T-cell (primary cell): ENCODE data around the gene HEPN1. TPM values are rescaled to one million over a fixed set of nuclear protein-coding genes. Genes with fewer than 3 reads are reported as not detected.
A peak's percentile ranks its signal among the peaks of the same experiment; 100 is the strongest.

ENCODE experiments used
- ATAC-seq, 4 experiments: fragments of 200-7000 bp in 3 of 4; fragments of 150-1000 bp in 1 of 4; cut with Tn5 transposase; replicated peaks in 1 of 4; 1 replicate in 3 of 4; 2 replicates in 1 of 4; pipeline ENCODE4 v1.10.0; 2021; ENCODE audit warnings: moderate library complexity in 3 of 4, mild to moderate bottlenecking in 2 of 4, moderate number of reproducible peaks in 1 of 4
- CTCF ChIA-PET, 2 donors: fragments of 300-600 bp; sonication (Branson Sonifier 250); formaldehyde crosslinking; loops; one replicate each; lab custom pipeline; 2022; ENCODE audit warnings: antibody characterized with exemption in 2 of 2; lab: Charles Lee
- POLR2A ChIA-PET, 2 donors: fragments of 300-600 bp; sonication (Branson Sonifier 250); formaldehyde crosslinking; loops; one replicate each; lab custom pipeline; 2022; ENCODE audit warnings: antibody characterized with exemption in 2 of 2; lab: Charles Lee
- DNase-seq, 35 experiments: peaks; one replicate each; pipeline versions ENCODE4 v3.0.0 to v3.0.0-alpha.2; 2013 to 2023
- H3K27ac ChIP-seq: one replicate; pipeline ENCODE4 v1.5.1; 2013; ENCODE audit warnings: low read length
- H3K27me3 ChIP-seq, 2 experiments: replicated peaks in 1 of 2; 1 replicate in 1 of 2; 2 replicates in 1 of 2; pipeline versions ENCODE4 v1.6.1 to v1.7.0; 2013; ENCODE audit warnings: low read length in 1 of 2, mixed read lengths in 1 of 2; ENCODE audit not compliant: control insufficient read depth in 2 of 2, insufficient read depth in 2 of 2; ENCODE audit errors: extremely low read depth in 1 of 2
- H3K36me3 ChIP-seq, 2 donors: 1 replicate in 1 of 2; 2 replicates in 1 of 2; pipeline versions ENCODE4 v1.6.1 to v1.7.0; 2013; ENCODE audit warnings: low read length in 1 of 2; ENCODE audit not compliant: control insufficient read depth in 2 of 2, insufficient read depth in 1 of 2; ENCODE audit errors: extremely low read depth in 1 of 2
- H3K4me1 ChIP-seq, 2 experiments: 1 replicate in 1 of 2; 2 replicates in 1 of 2; pipeline versions ENCODE4 v1.6.1 to v1.7.0; 2013; ENCODE audit warnings: low read length in 2 of 2, mixed read lengths in 1 of 2; ENCODE audit not compliant: insufficient read depth in 2 of 2, control insufficient read depth in 1 of 2; ENCODE audit errors: extremely low read depth in 1 of 2
- H3K4me3 ChIP-seq, 2 donors: 1 replicate in 1 of 2; 2 replicates in 1 of 2; pipeline versions ENCODE4 v1.5.1 to v1.7.0; 2013; ENCODE audit warnings: mild to moderate bottlenecking in 2 of 2, low read length in 1 of 2, moderate library complexity in 1 of 2; ENCODE audit not compliant: control insufficient read depth in 1 of 2; ENCODE audit errors: extremely low read depth in 1 of 2
- H3K9me3 ChIP-seq: 2 replicates; pipeline ENCODE4 v1.7.0; 2013
- H3K27ac Mint-ChIP-seq, 2 donors: one replicate each; pipeline ENCODE4 v1.8.0; 2020 to 2021; ENCODE audit warnings: mild to moderate bottlenecking in 2 of 2, mixed read lengths in 2 of 2
- H3K27me3 Mint-ChIP-seq, 2 donors: one replicate each; pipeline ENCODE4 v1.8.0; 2021 to 2022; ENCODE audit warnings: mixed read lengths in 2 of 2
- H3K36me3 Mint-ChIP-seq: one replicate; pipeline ENCODE4 v1.8.0; 2021; ENCODE audit warnings: mixed read lengths
- H3K4me1 Mint-ChIP-seq, 3 donors: one replicate each; pipeline ENCODE4 v1.8.0; 2020 to 2022; ENCODE audit warnings: mixed read lengths in 3 of 3, mild to moderate bottlenecking in 1 of 3
- H3K4me3 Mint-ChIP-seq, 3 donors: one replicate each; pipeline ENCODE4 v1.8.0; 2020 to 2022; ENCODE audit warnings: mild to moderate bottlenecking in 3 of 3, mixed read lengths in 3 of 3, moderate library complexity in 3 of 3
- H3K9me3 Mint-ChIP-seq, 3 donors: one replicate each; pipeline ENCODE4 v1.8.0; 2020 to 2022; ENCODE audit warnings: mixed read lengths in 3 of 3
- WGBS: methylation state at CpG from one replicate; pipeline ENCODE4 v1.1.5; 2013; ENCODE audit warnings: missing lambda C conversion rate; ENCODE audit not compliant: insufficient coverage; 5-methylcytosine and 5-hydroxymethylcytosine counted together
- total RNA-seq, 35 experiments: library from RNA in 6 of 35; stranded (reverse) in 6 of 35; fragments of 120-200 nt in 1 of 35; gene quantifications; one replicate each; pipeline versions ENCODE4 v1.2.1 to v1.2.4 and lab custom pipeline; 2013 to 2026

HEPN1 gene
- total RNA-seq, 5 donors from 2014 or later (not counting 1 experiment from before 2014, with no cell fraction given): not detected

GRCh38 chr11:124920870-124921609 is 2.0 kb downstream of the HEPN1 start:
- POLR2A ChIA-PET: interaction anchor here in 1 of 2 donors (1.0 kb wide), 1 partner anchor 32 kb away, joined by 4 read pairs; no protein-coding TSS in a partner anchor
- 21% methylated on average over 79 of the region's 82 CpGs for WGBS
- Histone ChIP-seq H3K36me3 (no peaks in the 10 kb centered on the region), H3K4me3 (peak overlapping the region; percentile 33 to 56), H3K4me1 (peaks cover 14 to 37% of the 10 kb centered on the region in 2 experiments), H3K9me3 (no peaks in the 10 kb centered on the region), H3K27ac (no peak overlapping the region), H3K27me3 (peaks cover 0 to 7% of the 10 kb centered on the region in 2 experiments)
- DNase-seq (peak; percentile 64 to 89 (median 75)), ATAC-seq (peak; percentile 78 to 86 (median 85))
- Mint-ChIP-seq H3K4me3 (peak overlapping the region; percentile 65 to 75 (median 73)), H3K27me3 (peaks cover under 1 to 3% of the 10 kb centered on the region in 2 donors), H3K9me3 (no peaks in the 10 kb centered on the region), H3K4me1 (peaks cover 24 to 28% (median 25%) of the 10 kb centered on the region in 3 donors), H3K27ac (peak overlapping the region in 1 of 2 donors; percentile 70), H3K36me3 (no peaks in the 10 kb centered on the region)
- CTCF ChIA-PET: no interaction called here

- DNase-seq: no peak
- Mint-ChIP-seq H3K4me3 (peak overlapping the region in 1 of 3 donors; percentile 63), H3K9me3 (no peaks in the 10 kb centered on the region), H3K27me3 (peaks cover 0 to 2% of the 10 kb centered on the region in 2 donors), H3K27ac (peak overlapping the region in 1 of 2 donors; percentile 1), H3K4me1 (peaks cover 24 to 28% (median 25%) of the 10 kb centered on the region in 3 donors), H3K36me3 (no peaks in the 10 kb centered on the region)
- H3K4me3 ChIP-seq: no peak overlapping the region
- H3K27me3 ChIP-seq: peaks cover 0 to 7% of the 10 kb centered on the region in 2 experiments
- CTCF ChIA-PET: no interaction called here
- H3K9me3 ChIP-seq: no peaks in the 10 kb centered on the region
- POLR2A ChIA-PET: interaction anchor here in 1 of 2 donors (0.5 kb wide), 1 partner anchor 1868 kb away, joined by 3 read pairs; no protein-coding TSS in a partner anchor
- no peaks in the 10 kb centered on the region for H3K36me3 ChIP-seq
- H3K4me1 ChIP-seq: peaks cover 14 to 37% of the 10 kb centered on the region in 2 experiments
- WGBS: 90% methylated on average over 1 of the region's 4 CpGs
- no peak for ATAC-seq
- H3K27ac ChIP-seq: no peak overlapping the region
Observed at GRCh38 chr11:124922831-124923230, 3.8 kb downstream of the HEPN1 start.

- Mint-ChIP-seq H3K4me3 (peak overlapping the region in 1 of 3 donors; percentile 63), H3K4me1 (peaks cover 24 to 28% (median 25%) of the 10 kb centered on the region in 3 donors), H3K9me3 (no peaks in the 10 kb centered on the region), H3K36me3 (no peaks in the 10 kb centered on the region), H3K27me3 (peaks cover 0 to 2% of the 10 kb centered on the region in 2 donors), H3K27ac (peak overlapping the region in 1 of 2 donors; percentile 1)
- Histone ChIP-seq H3K27ac (no peak overlapping the region), H3K4me3 (no peak overlapping the region), H3K36me3 (no peaks in the 10 kb centered on the region), H3K27me3 (peaks cover 0 to 7% of the 10 kb centered on the region in 2 experiments), H3K9me3 (no peaks in the 10 kb centered on the region), H3K4me1 (peaks cover 14 to 37% of the 10 kb centered on the region in 2 experiments)
- CTCF ChIA-PET: interaction anchor here in 1 of 2 donors (0.6 kb wide), 1 partner anchor 276 kb away, joined by 3 read pairs; no protein-coding TSS in a partner anchor
- ATAC-seq: peak; percentile 21 to 63 (median 42)
- POLR2A ChIA-PET: interaction anchor here in 1 of 2 donors (0.5 kb wide), 1 partner anchor 1869 kb away, joined by 3 read pairs; no protein-coding TSS in a partner anchor
- peak in 13 of 35 experiments; percentile 6 to 37 (median 13) for DNase-seq
Observed at GRCh38 chr11:124923296-124923695, 4.2 kb downstream of the HEPN1 start.

- no peaks in the 10 kb centered on the region for H3K9me3 ChIP-seq
- 58% methylated on average over 2 of the region's 4 CpGs for WGBS
- H3K27me3 ChIP-seq: no peaks in the 10 kb centered on the region
- H3K27me3 Mint-ChIP-seq: no peaks in the 10 kb centered on the region
- ChIA-PET CTCF (no interaction called here), POLR2A (no interaction called here)
- ATAC-seq: no peak
- no peak for DNase-seq
- no peaks in the 10 kb centered on the region for H3K36me3 Mint-ChIP-seq
- H3K4me1 Mint-ChIP-seq: peaks cover 10 to 16% (median 10%) of the 10 kb centered on the region in 3 donors
- no peaks in the 10 kb centered on the region for H3K9me3 Mint-ChIP-seq
- H3K4me1 ChIP-seq: no peaks in the 10 kb centered on the region
- H3K36me3 ChIP-seq: no peaks in the 10 kb centered on the region
- H3K27ac ChIP-seq: no peak overlapping the region
- H3K4me3 ChIP-seq: no peak overlapping the region
- no peak overlapping the region for H3K27ac Mint-ChIP-seq
- H3K4me3 Mint-ChIP-seq: no peak overlapping the region
Observed at GRCh38 chr11:124928942-124929665, 10.1 kb downstream of the HEPN1 start.

- peaks cover 1% of the 10 kb centered on the region in 2 donors for H3K27me3 Mint-ChIP-seq
- peak in 3 of 4 experiments; percentile 38 to 50 (median 47) for ATAC-seq
- no peak overlapping the region for H3K4me3 ChIP-seq
- H3K9me3 ChIP-seq: no peaks in the 10 kb centered on the region
- no peaks in the 10 kb centered on the region for H3K9me3 Mint-ChIP-seq
- H3K36me3 ChIP-seq: no peaks in the 10 kb centered on the region
- ChIA-PET POLR2A (no interaction called here), CTCF (no interaction called here)
- DNase-seq: no peak
- H3K4me3 Mint-ChIP-seq: no peak overlapping the region
- no CpG with 5 or more reads among the region's 3 CpGs for WGBS
- no peaks in the 10 kb centered on the region for H3K4me1 ChIP-seq
- H3K27ac ChIP-seq: no peak overlapping the region
- H3K4me1 Mint-ChIP-seq: peaks cover 9 to 10% (median 9%) of the 10 kb centered on the region in 3 donors
- H3K27me3 ChIP-seq: peaks cover 0 to 5% of the 10 kb centered on the region in 2 experiments
- H3K36me3 Mint-ChIP-seq: no peaks in the 10 kb centered on the region
- peak overlapping the region; percentile 71 to 73 for H3K27ac Mint-ChIP-seq
Observed at GRCh38 chr11:124930799-124931198, 11.7 kb downstream of the HEPN1 start.

- Mint-ChIP-seq H3K4me3 (no peak overlapping the region), H3K36me3 (no peaks in the 10 kb centered on the region), H3K27me3 (peaks cover 4 to 9% of the 10 kb centered on the region in 2 donors), H3K4me1 (peaks cover 8 to 9% (median 9%) of the 10 kb centered on the region in 3 donors), H3K27ac (no peak overlapping the region), H3K9me3 (no peaks in the 10 kb centered on the region)
- Histone ChIP-seq H3K4me3 (no peak overlapping the region), H3K4me1 (no peaks in the 10 kb centered on the region), H3K27me3 (peaks cover 0 to 10% of the 10 kb centered on the region in 2 experiments), H3K9me3 (no peaks in the 10 kb centered on the region), H3K27ac (no peak overlapping the region), H3K36me3 (no peaks in the 10 kb centered on the region)
- DNase-seq (no peak), ATAC-seq (no peak)
- POLR2A ChIA-PET: no interaction called here
- WGBS: 68% methylated on average over 2 of the region's 4 CpGs
- CTCF ChIA-PET: no interaction called here
Observed at GRCh38 chr11:124934862-124935547, 16.0 kb downstream of the HEPN1 start.
